ENCODE measurements around the gene TMTC1. TPM values are rescaled to one million over a fixed set of nuclear protein-coding genes. Genes with fewer than 3 reads are reported as not detected.

Gene TMTC1
- total RNA-seq, 6 experiments from 2014 or later: not detected

DNA sequence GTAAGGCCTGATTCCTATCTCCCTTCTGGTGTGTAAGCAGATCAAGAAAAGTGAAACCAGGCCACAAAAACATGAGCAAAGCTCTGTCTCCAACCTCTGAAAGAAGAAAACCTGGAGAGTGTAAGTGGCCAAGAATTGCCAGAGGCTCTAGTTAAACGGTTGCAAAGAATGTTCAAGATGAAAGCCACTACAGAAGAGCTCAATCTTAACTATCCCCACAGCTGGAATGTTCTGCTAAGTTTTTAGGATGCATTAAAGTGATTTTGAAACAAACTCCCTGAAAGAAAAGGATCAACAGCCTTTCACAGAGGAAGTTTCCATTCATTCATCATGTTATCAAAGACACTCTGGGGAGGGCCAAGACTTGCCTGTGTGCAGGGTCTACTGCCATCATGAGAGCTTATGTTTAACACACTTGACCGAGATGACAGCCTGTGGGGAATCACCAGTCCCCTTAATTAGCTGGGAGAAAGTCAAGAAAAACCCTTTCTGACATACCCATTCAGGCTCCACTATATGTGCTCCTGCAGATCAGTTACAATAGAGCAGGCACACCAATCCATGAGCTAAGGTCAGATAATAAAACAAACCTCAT is 158.3 kb downstream of the TMTC1 start:
- Mint-ChIP-seq H3K4me1 (ENCODE audit: low read depth) (no peaks in the 10 kb centered on the region), H3K27me3 (ENCODE audit: insufficient read depth) (no peaks in the 10 kb centered on the region), H3K9me3 (peaks cover 35% of the 10 kb centered on the region), H3K27ac (no peak overlapping the region), H3K4me3 (no peak overlapping the region), H3K36me3 (ENCODE audit: low read depth) (no peaks in the 10 kb centered on the region; the same call in 1 of the 2 replicates)
- no peak for DNase-seq
- TF ChIP-seq, protein P1, sequence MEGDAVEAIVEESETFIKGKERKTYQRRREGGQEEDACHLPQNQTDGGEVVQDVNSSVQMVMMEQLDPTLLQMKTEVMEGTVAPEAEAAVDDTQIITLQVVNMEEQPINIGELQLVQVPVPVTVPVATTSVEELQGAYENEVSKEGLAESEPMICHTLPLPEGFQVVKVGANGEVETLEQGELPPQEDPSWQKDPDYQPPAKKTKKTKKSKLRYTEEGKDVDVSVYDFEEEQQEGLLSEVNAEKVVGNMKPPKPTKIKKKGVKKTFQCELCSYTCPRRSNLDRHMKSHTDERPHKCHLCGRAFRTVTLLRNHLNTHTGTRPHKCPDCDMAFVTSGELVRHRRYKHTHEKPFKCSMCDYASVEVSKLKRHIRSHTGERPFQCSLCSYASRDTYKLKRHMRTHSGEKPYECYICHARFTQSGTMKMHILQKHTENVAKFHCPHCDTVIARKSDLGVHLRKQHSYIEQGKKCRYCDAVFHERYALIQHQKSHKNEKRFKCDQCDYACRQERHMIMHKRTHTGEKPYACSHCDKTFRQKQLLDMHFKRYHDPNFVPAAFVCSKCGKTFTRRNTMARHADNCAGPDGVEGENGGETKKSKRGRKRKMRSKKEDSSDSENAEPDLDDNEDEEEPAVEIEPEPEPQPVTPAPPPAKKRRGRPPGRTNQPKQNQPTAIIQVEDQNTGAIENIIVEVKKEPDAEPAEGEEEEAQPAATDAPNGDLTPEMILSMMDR (IDR thresholded peaks at IDR 0.05): no peak

DNA sequence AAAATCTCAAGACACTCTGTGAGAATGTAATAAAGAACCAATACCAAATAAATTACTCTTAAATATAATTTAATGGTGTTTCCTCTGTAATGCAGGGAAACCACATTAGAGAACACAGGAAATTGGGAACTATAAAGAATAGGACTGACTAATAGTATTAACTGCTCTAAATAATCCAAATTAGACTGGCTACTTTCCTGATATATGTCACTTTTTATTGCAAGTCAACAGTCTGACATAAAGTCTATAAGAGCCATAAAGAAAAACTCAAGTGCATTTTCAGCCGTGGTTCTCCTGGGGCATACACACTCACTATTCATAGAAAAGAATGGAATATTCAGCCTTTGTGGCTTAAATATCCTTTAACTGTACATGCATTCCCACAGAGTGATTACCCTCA is 161.5 kb downstream of the TMTC1 start:
- Mint-ChIP-seq H3K27ac (no peak overlapping the region), H3K4me1 (ENCODE audit: low read depth) (no peaks in the 10 kb centered on the region), H3K9me3 (peaks cover 27% of the 10 kb centered on the region), H3K36me3 (ENCODE audit: low read depth) (no peaks in the 10 kb centered on the region), H3K27me3 (ENCODE audit: insufficient read depth) (no peaks in the 10 kb centered on the region), H3K4me3 (no peak overlapping the region)
- DNase-seq: no peak
- TF ChIP-seq, protein P1 (IDR thresholded peaks at IDR 0.05): no peak

DNA sequence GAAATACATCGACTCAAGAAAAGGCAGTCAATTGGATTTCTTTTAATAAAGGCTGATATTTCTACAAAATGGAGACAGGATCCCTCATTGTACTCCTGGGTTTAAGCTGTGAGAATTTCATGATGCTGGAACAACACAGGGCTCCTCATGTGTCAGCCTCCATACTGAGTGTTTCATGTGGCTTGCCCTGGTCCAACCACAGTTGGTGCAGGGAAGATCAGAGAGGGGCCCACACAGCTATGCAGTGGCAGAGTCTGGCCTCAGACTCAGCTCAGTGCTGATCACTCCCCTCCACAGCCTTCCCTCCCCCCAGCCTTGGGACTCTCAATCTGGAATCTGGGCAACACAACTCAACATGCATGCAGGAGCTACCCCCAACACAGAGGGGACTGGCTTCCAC is 163.7 kb downstream of the TMTC1 start:
- no peaks in the 10 kb centered on the region for H3K27me3 Mint-ChIP-seq (ENCODE audit: insufficient read depth)
- no peak overlapping the region for H3K4me3 Mint-ChIP-seq
- no peaks in the 10 kb centered on the region for H3K4me1 Mint-ChIP-seq (ENCODE audit: low read depth)
- H3K9me3 Mint-ChIP-seq: peaks cover 26% of the 10 kb centered on the region
- no peak for DNase-seq
- no peak overlapping the region for H3K27ac Mint-ChIP-seq
- TF ChIP-seq, protein P1 (IDR thresholded peaks at IDR 0.05): no peak
- no peaks in the 10 kb centered on the region for H3K36me3 Mint-ChIP-seq (ENCODE audit: low read depth)

DNA sequence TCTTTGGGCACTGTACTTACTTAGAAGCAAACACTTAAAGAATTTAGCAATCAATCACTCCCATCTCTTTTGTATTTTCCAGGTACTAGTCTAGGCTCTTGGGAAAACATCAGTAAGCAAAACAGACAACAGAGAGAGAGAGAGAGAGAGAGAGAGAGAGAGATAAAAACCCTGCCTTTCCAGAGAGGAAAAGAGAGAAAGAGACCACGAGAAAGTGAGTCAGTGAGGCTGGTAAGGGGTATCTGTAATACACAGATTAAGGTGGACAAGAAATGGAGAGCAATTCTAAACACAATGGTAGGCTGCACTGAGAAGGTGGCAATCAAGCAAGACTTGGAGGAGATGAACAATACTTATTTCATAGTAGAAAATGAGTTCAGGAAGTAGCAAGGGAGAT is 166.3 kb downstream of the TMTC1 start:
- no peaks in the 10 kb centered on the region for H3K27me3 Mint-ChIP-seq (ENCODE audit: insufficient read depth)
- TF ChIP-seq, protein P1 (IDR thresholded peaks at IDR 0.05): no peak
- H3K27ac Mint-ChIP-seq: no peak overlapping the region
- H3K9me3 Mint-ChIP-seq: peaks cover 28% of the 10 kb centered on the region
- no peak for DNase-seq
- H3K4me3 Mint-ChIP-seq: no peak overlapping the region
- no peaks in the 10 kb centered on the region for H3K4me1 Mint-ChIP-seq (ENCODE audit: low read depth)
- no peaks in the 10 kb centered on the region for H3K36me3 Mint-ChIP-seq (ENCODE audit: low read depth)

DNA sequence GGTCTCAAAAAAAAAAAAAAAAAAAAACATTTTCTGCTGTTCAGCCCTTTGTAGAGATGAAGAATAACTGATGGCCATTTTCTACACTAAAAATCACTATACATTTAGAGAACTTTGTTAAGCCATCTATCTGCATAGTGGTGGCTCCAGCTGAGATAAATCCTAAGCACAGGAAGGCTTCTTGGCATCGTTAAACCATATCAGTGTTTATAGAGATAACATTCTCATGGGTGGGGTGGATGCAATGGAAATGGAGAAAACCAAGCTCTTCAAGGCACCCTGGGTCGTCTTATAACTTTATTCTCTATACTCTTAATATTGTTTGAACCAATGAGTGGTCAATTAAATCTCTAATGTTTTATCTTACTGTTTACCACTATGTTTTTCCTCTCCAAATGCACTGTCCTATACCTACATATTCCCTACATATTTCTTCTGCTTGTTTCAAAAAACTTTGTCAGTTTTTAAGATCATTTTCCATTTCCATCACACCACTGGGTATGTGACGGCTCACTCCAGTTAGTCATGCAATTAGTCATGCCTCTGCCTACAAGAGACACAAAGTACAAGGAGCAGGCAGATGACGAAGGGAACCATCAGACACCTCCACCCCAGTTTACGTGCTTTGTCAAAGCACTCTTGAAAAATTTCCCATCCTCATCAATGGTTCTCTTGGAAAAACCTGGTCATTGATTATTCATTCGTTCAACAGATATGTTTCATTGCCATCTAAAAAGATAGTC is 166.9 kb downstream of the TMTC1 start:
- Mint-ChIP-seq H3K4me3 (no peak overlapping the region), H3K9me3 (peaks cover 29% of the 10 kb centered on the region), H3K27ac (no peak overlapping the region), H3K36me3 (ENCODE audit: low read depth) (no peaks in the 10 kb centered on the region), H3K27me3 (ENCODE audit: insufficient read depth) (no peaks in the 10 kb centered on the region), H3K4me1 (ENCODE audit: low read depth) (no peaks in the 10 kb centered on the region)
- TF ChIP-seq, protein P1 (IDR thresholded peaks at IDR 0.05): no peak
- DNase-seq: no peak

All from HFFc6 (cell line).